LNCAP (cell line): ENCODE measurements around the gene CPSF6.

Experiments
- CTCF ChIP-seq: fragments of 450-650 bp; IDR thresholded peaks from 2 replicates; pipeline ENCODE4 v1.5.1; 2017; ENCODE audit warnings: mild to moderate bottlenecking

The CPSF6 gene

GRCh38 chr12:69225251-69225910 is 14.0 kb upstream of the CPSF6 start:
- TF ChIP-seq CTCF: no peak

- TF ChIP-seq CTCF: no peak
Measured at GRCh38 chr12:69231479-69231878, 7.9 kb upstream of the CPSF6 start.

- no peak for TF ChIP-seq CTCF
Measured at GRCh38 chr12:69238589-69239351, 599 bp upstream of the CPSF6 start.

GRCh38 chr12:69239922-69240630 is 707 bp downstream of the CPSF6 start:
- no peak for TF ChIP-seq CTCF

- no peak for TF ChIP-seq CTCF
Measured at GRCh38 chr12:69240631-69240995, 1.2 kb downstream of the CPSF6 start.

- TF ChIP-seq CTCF: no peak
Measured at GRCh38 chr12:69241438-69242092, 2.2 kb downstream of the CPSF6 start.
